IMR-90 (cell line): ENCODE results near the gene PSME4. TPM values are rescaled to one million over a fixed set of nuclear protein-coding genes. Genes with fewer than 3 reads are reported as not detected.

Experiments used
- ATAC-seq: fragments of 200-7000 bp; cut with Tn5 transposase; 2 replicates; pipeline ENCODE4 v1.9.1; 2020; ENCODE audit warnings: low read depth, mild to moderate bottlenecking, moderate library complexity
- BruUV-seq: library from RNA; stranded (reverse); fragments of 400-500 nt; replicated peaks from 2 replicates; lab custom pipeline; 2021; lab: Mats Ljungman, UMichigan
- CTCF ChIA-PET: fragments of 300-600 bp; formaldehyde crosslinking; extraction: SDS; loops from one replicate; lab custom pipeline; 2021; ENCODE audit warnings: antibody characterized with exemption; lab: Yijun Ruan, JAX
- POLR2A ChIA-PET: fragments of 300-600 bp; sonication (Branson Sonifier 250); formaldehyde crosslinking; loops from one replicate; lab custom pipeline; 2022; ENCODE audit warnings: antibody characterized with exemption; ENCODE audit not compliant: unreplicated experiment; lab: Charles Lee
- DNase-seq: peaks from one replicate; pipeline ENCODE4 v3.0.0; 2013
- H2AFZ ChIP-seq: replicated peaks from 2 replicates; pipeline ENCODE3; 2013; ENCODE audit warnings: low read length, mild to moderate bottlenecking; ENCODE audit not compliant: poor library complexity
- H2AK5ac ChIP-seq: 2 replicates; pipeline ENCODE4 v1.6.1; 2013; ENCODE audit warnings: low read depth, low read length, inconsistent platforms
- H2AK9ac ChIP-seq: replicated peaks from 2 replicates; pipeline ENCODE3; 2013; ENCODE audit warnings: mild to moderate bottlenecking, low read depth, low read length, moderate library complexity; ENCODE audit not compliant: poor library complexity
- H2BK120ac ChIP-seq: 2 replicates; pipeline ENCODE4 v1.6.1; 2013; ENCODE audit warnings: low read depth, low read length, inconsistent platforms
- H2BK15ac ChIP-seq: 3 replicates; pipeline ENCODE4 v1.6.1; 2013; ENCODE audit warnings: low read depth, low read length, inconsistent platforms
- H2BK20ac ChIP-seq: 2 replicates; pipeline ENCODE4 v1.6.1; 2013; ENCODE audit warnings: low read depth, mild to moderate bottlenecking, inconsistent platforms, low read length, moderate library complexity
- H2BK5ac ChIP-seq: 2 replicates; pipeline ENCODE4 v1.6.1; 2013; ENCODE audit warnings: mild to moderate bottlenecking, low read depth, low read length, inconsistent platforms; ENCODE audit not compliant: poor library complexity, severe bottlenecking
- H3K14ac ChIP-seq: replicated peaks from 2 replicates; pipeline ENCODE4 v1.6.1; 2013; ENCODE audit warnings: low read depth, low read length, inconsistent platforms
- H3K18ac ChIP-seq: 2 replicates; pipeline ENCODE4 v1.6.1; 2013; ENCODE audit warnings: low read depth, low read length, control low read depth
- H3K23ac ChIP-seq: 2 replicates; pipeline ENCODE4 v1.6.1; 2013; ENCODE audit warnings: low read depth, low read length, inconsistent platforms
- H3K27ac ChIP-seq: 2 replicates; pipeline ENCODE4 v1.5.1; 2013; ENCODE audit warnings: mild to moderate bottlenecking, control low read depth, low read length; ENCODE audit not compliant: insufficient read depth
- H3K27me3 ChIP-seq: 2 replicates; pipeline ENCODE4 v1.6.1; 2013; ENCODE audit warnings: low read length; ENCODE audit not compliant: control insufficient read depth, insufficient read depth
- H3K36me3 ChIP-seq: 2 replicates; pipeline ENCODE4 v1.6.1; 2013; ENCODE audit warnings: low read length, mixed read lengths; ENCODE audit not compliant: control insufficient read depth, insufficient read depth
- H3K4ac ChIP-seq: 2 replicates; pipeline ENCODE4 v1.6.1; 2013; ENCODE audit warnings: low read depth, low read length, inconsistent platforms
- H3K4me1 ChIP-seq: 2 replicates; pipeline ENCODE4 v1.6.1; 2013; ENCODE audit warnings: low read length, mixed read lengths; ENCODE audit not compliant: control insufficient read depth, insufficient read depth
- H3K4me2 ChIP-seq: 2 replicates; pipeline ENCODE4 v1.6.1; 2013; ENCODE audit warnings: low read depth, mild to moderate bottlenecking, control low read depth, low read length, moderate library complexity
- H3K4me3 ChIP-seq: 2 replicates; pipeline ENCODE4 v1.5.1; 2013; ENCODE audit warnings: low read depth, mild to moderate bottlenecking, control low read depth, low read length, moderate library complexity; ENCODE audit not compliant: insufficient read depth
- H3K56ac ChIP-seq: 2 replicates; pipeline ENCODE4 v1.6.1; 2013; ENCODE audit warnings: low read length, inconsistent platforms; ENCODE audit not compliant: insufficient read depth; ENCODE audit errors: extremely low read depth
- H3K79me1 ChIP-seq, 2 experiments: 2 replicates each; pipeline ENCODE4 v1.6.1; 2013; ENCODE audit warnings: low read length in 2 of 2, inconsistent platforms in 1 of 2, low read depth in 1 of 2
- H3K9ac ChIP-seq: 2 replicates; pipeline ENCODE4 v1.6.1; 2013; ENCODE audit warnings: low read depth, low read length, control low read depth
- H3K9me1 ChIP-seq: 2 replicates; pipeline ENCODE4 v1.6.1; 2013; ENCODE audit warnings: low read length, inconsistent platforms; ENCODE audit not compliant: insufficient read depth
- H3K9me3 ChIP-seq: 2 replicates; pipeline ENCODE4 v1.6.1; 2013; ENCODE audit warnings: low read length; ENCODE audit not compliant: control insufficient read depth, insufficient read depth
- H4K20me1 ChIP-seq: 2 replicates; pipeline ENCODE4 v1.6.1; 2013; ENCODE audit warnings: low read length, inconsistent platforms; ENCODE audit not compliant: insufficient read depth
- H4K5ac ChIP-seq: 2 replicates; pipeline ENCODE4 v1.6.1; 2013; ENCODE audit warnings: mild to moderate bottlenecking, low read depth, low read length, control low read depth
- H4K8ac ChIP-seq, 2 experiments: 2 replicates each; pipeline ENCODE4 v1.6.1; 2013; ENCODE audit warnings: low read depth in 2 of 2, low read length in 2 of 2, control low read depth in 1 of 2, inconsistent platforms in 1 of 2
- H4K91ac ChIP-seq: 2 replicates; pipeline ENCODE4 v1.6.1; 2013; ENCODE audit warnings: low read depth, low read length, inconsistent platforms; ENCODE audit not compliant: insufficient read depth
- CEBPB ChIP-seq: IDR thresholded peaks from 2 replicates; pipeline ENCODE4 v1.6.1; 2012; ENCODE audit warnings: low read depth, low read length, improper control_type of control experiment
- CHD1 ChIP-seq: IDR thresholded peaks from 2 replicates; pipeline ENCODE4 v1.6.1; 2012; ENCODE audit warnings: low read depth, low read length, improper control_type of control experiment
- ELK1 ChIP-seq: fragments of 150-350 bp; IDR thresholded peaks from 2 replicates; pipeline ENCODE4 v1.6.1; 2016; ENCODE audit warnings: low read depth, mild to moderate bottlenecking, low read length, moderate library complexity, borderline replicate concordance
- MAFK ChIP-seq: IDR thresholded peaks from 2 replicates; pipeline ENCODE4 v1.6.1; 2012; ENCODE audit warnings: low read depth, low read length, improper control_type of control experiment
- MAZ ChIP-seq: IDR thresholded peaks from 2 replicates; pipeline ENCODE4 v1.6.1; 2012; ENCODE audit warnings: low read depth, mild to moderate bottlenecking, low read length, improper control_type of control experiment, moderate library complexity, borderline replicate concordance
- MXI1 ChIP-seq: IDR thresholded peaks from 2 replicates; pipeline ENCODE4 v1.6.1; 2012; ENCODE audit warnings: low read depth, mild to moderate bottlenecking, low read length, moderate library complexity, borderline replicate concordance
- NFE2L2 ChIP-seq: fragments of 150-350 bp; IDR thresholded peaks from 2 replicates; pipeline ENCODE4 v1.6.1; 2016; ENCODE audit warnings: low read depth, mild to moderate bottlenecking, low read length
- POLR2A ChIP-seq: IDR thresholded peaks from 2 replicates; pipeline ENCODE4 v1.6.1; 2012; ENCODE audit warnings: mild to moderate bottlenecking, low read depth, low read length
- RAD21 ChIP-seq: IDR thresholded peaks from 2 replicates; pipeline ENCODE4 v1.6.1; 2012; ENCODE audit warnings: low read length, improper control_type of control experiment
- RFX5 ChIP-seq: IDR thresholded peaks from 2 replicates; pipeline ENCODE4 v1.8.0; 2012; ENCODE audit warnings: low read depth, mild to moderate bottlenecking, low read length, moderate library complexity
- SMC3 ChIP-seq: fragments of 150-350 bp; IDR thresholded peaks from 2 replicates; pipeline ENCODE4 v1.6.1; 2016; ENCODE audit warnings: low read depth, mild to moderate bottlenecking, antibody characterized with exemption, low read length, moderate library complexity
- WGBS, 2 experiments: methylation state at CpG; one replicate each; pipeline versions ENCODE4 v1.1.5 to v1.1.7; 2013; ENCODE audit warnings: missing lambda C conversion rate in 2 of 2; ENCODE audit not compliant: insufficient read length in 1 of 2; ENCODE audit errors: extremely low coverage in 2 of 2; 5-methylcytosine and 5-hydroxymethylcytosine counted together
- dilution Hi-C: fragments of 300-500 bp; cut with HindIII; formaldehyde crosslinking; loops from one replicate; pipeline ENCODE4 v1.14.3; 2018; ENCODE audit warnings: low sequenced_read_pairs; ENCODE audit not compliant: unreplicated experiment
- in situ Hi-C: fragments of 300-500 bp; cut with MboI; formaldehyde crosslinking; loops from 3 replicates; pipeline ENCODE4 v1.14.3; 2019; ENCODE audit warnings: low sequenced_read_pairs, inconsistent platforms, mixed read lengths
- intact Hi-C: fragments of 100-400 bp; cut with micrococcal nuclease; formaldehyde crosslinking; loops from 2 replicates; pipeline ENCODE4 v1.10.0; 2022
- polyA plus RNA-seq, 3 experiments: library from polyadenylated mRNA; depleted of rRNA; stranded (reverse); fragments of >200 nt; gene quantifications; 2 replicates each; pipeline ENCODE4 v1.2.3, GENCODE V29; 2012; ENCODE audit warnings: low replicate concordance in 1 of 3
- total RNA-seq: library from RNA; depleted of rRNA; stranded (reverse); fragments of >200 nt; gene quantifications from 2 replicates; pipeline ENCODE4 v1.2.3, GENCODE V29; 2012
- TF ChIP-seq, protein P1 (sequence below): fragments of 150-350 bp; IDR thresholded peaks from 2 replicates; pipeline ENCODE4 v1.6.1; 2017; ENCODE audit warnings: mild to moderate bottlenecking, antibody characterized with exemption, low read length, low read depth

Gene PSME4
- total and polyA plus RNA-seq, 2 of the 4 experiments (the other 2 are of a cell fraction): 28.2 to 61.3 TPM

GRCh38 chr2:53826587-53827397 is 144.0 kb downstream of the PSME4 start:
- intact Hi-C loops: no loop called here
- TF ChIP-seq MAZ: no peak
- TF ChIP-seq ELK1: no peak
- TF ChIP-seq SMC3: no peak
- TF ChIP-seq NFE2L2: no peak
- TF ChIP-seq POLR2A: no peak
- TF ChIP-seq CHD1: no peak
- no peak for TF ChIP-seq MAFK
- no peak for TF ChIP-seq RAD21
- TF ChIP-seq CEBPB: no peak
- no peak for TF ChIP-seq RFX5
- TF ChIP-seq, protein P1, sequence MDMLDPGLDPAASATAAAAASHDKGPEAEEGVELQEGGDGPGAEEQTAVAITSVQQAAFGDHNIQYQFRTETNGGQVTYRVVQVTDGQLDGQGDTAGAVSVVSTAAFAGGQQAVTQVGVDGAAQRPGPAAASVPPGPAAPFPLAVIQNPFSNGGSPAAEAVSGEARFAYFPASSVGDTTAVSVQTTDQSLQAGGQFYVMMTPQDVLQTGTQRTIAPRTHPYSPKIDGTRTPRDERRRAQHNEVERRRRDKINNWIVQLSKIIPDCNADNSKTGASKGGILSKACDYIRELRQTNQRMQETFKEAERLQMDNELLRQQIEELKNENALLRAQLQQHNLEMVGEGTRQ: no peak
- TF ChIP-seq MXI1: no peak
- H2AFZ ChIP-seq: no peak overlapping the region
- peaks cover 0 to 4% of the 10 kb centered on the region in 2 experiments; a peak in 1 of 4 replicates for H3K79me1 ChIP-seq
- H3K23ac ChIP-seq: no peak overlapping the region
- H4K5ac ChIP-seq: no peak overlapping the region
- ChIA-PET POLR2A (no interaction called here), CTCF (no interaction called here)
- DNase-seq (peak; percentile 29), ATAC-seq (peak; percentile 68)
- H3K14ac ChIP-seq: no peak overlapping the region
- no peaks in the 10 kb centered on the region for H3K27me3 ChIP-seq
- no peak overlapping the region for H3K9ac ChIP-seq
- no peak overlapping the region for H3K4me3 ChIP-seq
- H2BK5ac ChIP-seq: no peak overlapping the region
- in situ Hi-C loops: no loop called here
- no TSS peak for BruUV-seq
- peak overlapping the region; percentile 31; the same call in 1 of the 2 replicates for H3K4me2 ChIP-seq
- no peak overlapping the region for H2BK15ac ChIP-seq
- no peak overlapping the region for H2BK120ac ChIP-seq
- H3K27ac ChIP-seq: no peak overlapping the region; the same call in 1 of the 2 replicates
- H4K20me1 ChIP-seq: no peaks in the 10 kb centered on the region
- dilution Hi-C loops: no loop called here
- no peak overlapping the region for H3K18ac ChIP-seq
- H2BK20ac ChIP-seq: no peak overlapping the region
- H3K4me1 ChIP-seq: 0 out of 2 replicates have a peak, but pooled peaks cover 5% of the 10 kb centered on the region
- H4K91ac ChIP-seq: no peak overlapping the region
- H4K8ac ChIP-seq: no peak overlapping the region
- no CpG with 5 or more reads among the region's 3 CpGs for WGBS, 2 experiments
- no peak overlapping the region for H2AK5ac ChIP-seq
- no peak overlapping the region for H2AK9ac ChIP-seq
- H3K9me3 ChIP-seq: no peaks in the 10 kb centered on the region
- no peaks in the 10 kb centered on the region for H3K9me1 ChIP-seq
- H3K4ac ChIP-seq: no peak overlapping the region
- H3K56ac ChIP-seq: no peak overlapping the region
- peaks cover 3% of the 10 kb centered on the region; the same call in 1 of the 2 replicates for H3K36me3 ChIP-seq
